HUDEP-2 (cell line): Measurements from ENCODE around the gene CAPN7.

ENCODE experiments used
- DNase-seq, 76 experiments: peaks; one replicate each; lab custom pipeline; 2025; ENCODE audit not compliant: unreplicated experiment in 76 of 76; lab: John Stamatoyannopoulos, UW

CAPN7 gene

DNA sequence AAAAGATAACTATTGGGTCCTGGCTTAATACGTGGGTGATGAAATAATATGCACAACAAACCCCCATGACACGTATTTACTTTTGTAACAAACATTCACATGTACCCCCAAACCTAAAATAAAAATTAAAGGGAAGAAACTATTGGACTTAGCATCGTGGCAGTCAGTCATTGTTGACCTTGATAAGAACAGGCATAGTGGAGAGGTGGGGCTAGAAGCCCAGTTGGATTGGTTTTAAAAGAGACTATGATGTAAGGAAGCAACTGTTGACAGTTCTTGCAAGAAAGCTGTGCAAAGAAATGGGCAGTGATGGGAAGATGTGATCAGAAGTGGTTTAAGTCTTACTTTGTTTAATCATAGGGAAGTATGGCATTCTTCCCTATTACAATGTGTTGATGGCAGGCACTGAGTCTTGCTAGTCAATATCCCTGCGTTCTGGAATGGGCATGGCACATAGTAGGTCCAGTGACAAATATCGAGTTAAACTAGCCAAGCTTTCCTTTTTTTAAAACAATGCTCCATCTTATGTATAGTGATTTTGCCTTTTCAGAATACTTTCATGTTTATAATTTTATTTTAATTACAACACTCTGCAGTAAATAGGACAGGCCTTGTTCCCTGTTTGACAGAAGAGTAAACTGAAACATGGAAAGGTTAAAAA is 37.9 kb downstream of the CAPN7 start:
- no peak for DNase-seq

DNA sequence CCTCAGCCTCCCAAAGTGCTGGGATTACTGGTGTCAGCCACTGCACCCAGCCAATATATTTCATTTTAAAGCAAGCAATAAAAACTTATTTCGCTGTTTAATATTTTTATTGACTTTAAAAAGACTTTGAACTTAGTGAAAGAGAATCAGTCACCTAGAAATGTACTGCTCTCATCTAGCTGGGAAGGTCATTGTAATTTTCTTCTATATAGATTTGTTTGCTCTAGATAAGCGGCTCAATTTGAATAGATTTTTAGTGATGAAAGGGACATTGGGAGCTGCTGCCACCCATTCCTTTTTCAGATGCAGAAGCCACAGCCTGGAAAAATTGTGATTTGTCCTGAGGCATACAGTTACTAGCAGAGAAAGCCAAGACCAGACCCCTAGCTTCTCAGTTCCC is 40.1 kb downstream of the CAPN7 start:
- no peak for DNase-seq

DNA sequence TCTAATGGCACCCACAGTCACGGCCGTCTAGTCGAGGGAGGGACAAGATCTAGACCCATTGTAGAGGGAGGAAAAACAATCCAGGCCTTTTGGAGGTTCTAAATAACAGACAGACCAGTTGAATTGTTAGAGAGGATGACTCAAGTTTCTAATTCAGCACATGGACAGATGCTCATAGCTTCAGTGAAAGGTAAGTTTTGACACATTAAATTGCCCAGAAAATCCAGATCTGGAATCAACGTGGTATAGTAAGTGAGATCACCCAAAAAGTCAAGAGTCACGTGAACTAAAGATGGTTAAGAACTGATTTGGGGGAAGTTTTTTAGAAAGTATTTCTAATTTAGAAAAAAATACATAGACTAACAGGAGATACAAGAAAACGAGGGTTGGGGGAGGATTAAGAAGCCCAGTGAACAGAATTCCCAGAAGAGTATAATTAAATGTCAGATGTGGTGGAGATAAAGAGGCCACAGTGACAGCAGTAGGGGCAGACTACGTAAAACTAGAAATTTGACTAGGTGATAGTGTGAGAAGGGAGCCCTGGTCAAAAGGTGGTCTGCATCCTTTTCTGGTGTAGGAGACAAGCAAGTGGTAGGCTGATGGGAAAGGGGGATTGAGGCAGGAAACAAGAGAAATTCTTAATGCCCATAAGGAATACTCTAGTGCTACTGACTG is 47.1 kb downstream of the CAPN7 start:
- no peak for DNase-seq

DNA sequence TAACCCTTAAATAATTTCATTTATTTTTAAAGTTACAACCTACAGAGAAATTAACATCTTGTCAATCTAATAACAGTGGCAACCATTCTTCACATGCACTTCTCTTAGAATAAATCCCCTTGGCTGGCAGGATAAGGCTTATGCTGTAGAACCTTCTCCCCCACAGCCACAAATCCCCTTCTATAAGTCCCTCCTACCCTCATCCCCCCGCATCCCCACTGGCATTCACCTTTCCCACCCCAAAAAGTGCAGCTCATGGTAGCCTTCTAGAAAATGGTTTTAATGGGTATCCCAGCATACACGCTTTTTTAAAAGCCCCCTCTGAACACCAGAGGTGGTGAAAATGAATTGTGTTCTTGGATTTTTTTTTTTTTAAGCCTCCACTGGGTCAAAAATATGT is 49.2 kb downstream of the CAPN7 start:
- DNase-seq: no peak

DNA sequence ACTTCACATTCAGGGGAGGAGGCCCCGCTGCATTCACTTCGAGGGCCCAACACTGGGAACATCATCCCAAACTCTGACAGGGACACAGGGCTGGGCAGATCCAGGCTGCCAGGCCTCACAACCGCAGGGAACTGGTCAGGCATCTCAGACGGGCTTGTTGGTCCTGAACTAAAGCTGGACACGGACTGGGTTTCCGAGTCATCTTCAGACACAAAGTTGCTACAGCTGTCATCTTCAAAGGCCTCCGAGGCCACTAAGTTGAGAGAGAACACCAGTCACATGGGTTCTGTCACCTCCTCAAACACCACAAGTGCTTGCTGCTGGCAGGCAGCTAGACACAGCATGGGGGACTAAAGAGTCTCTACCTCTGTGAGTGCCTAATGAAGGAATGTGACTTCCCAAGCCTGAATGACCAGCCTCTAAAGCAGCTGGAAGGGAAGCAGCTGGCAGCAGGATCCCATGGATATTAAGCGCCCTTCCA is 50.9 kb downstream of the CAPN7 start:
- DNase-seq: no peak

DNA sequence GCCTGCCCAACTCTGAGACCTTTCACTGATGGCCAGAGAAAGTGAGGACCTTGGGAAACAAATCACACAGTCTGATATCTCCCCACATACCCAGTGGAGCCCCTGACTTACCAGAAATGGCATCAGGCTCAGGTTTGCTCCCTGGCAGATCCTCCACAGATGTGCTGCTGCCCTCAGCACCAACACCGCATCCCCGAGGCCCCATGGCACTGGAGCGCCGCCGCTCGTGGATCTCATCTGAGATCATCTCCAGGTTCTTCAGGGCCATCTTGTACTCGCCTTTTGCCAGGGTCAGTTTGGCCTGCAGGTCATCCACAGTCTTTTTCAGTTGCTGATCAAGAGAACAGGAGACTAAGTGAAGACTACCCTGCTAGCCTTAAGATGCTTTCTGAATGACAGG is 52.7 kb downstream of the CAPN7 start:
- DNase-seq: no peak

DNA sequence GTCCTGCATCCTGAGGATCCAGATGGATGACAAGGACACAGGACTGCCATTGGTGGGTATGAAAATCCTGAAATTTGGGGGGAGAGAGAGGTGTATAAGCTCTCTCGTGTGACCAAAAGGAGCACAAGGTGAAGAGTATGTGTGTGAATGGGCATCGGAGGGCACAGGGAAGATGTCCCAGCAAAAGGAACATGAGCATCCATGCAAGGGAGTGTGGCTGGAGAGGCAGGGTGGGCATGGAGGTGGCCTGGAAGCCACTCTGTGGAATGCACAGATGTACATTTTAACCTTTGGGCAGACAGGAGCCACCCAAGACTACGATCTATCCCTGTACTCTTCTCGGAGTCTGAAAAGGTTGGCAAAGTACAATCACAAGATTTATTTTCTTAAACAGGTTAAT is 54.5 kb downstream of the CAPN7 start:
- no peak for DNase-seq

DNA sequence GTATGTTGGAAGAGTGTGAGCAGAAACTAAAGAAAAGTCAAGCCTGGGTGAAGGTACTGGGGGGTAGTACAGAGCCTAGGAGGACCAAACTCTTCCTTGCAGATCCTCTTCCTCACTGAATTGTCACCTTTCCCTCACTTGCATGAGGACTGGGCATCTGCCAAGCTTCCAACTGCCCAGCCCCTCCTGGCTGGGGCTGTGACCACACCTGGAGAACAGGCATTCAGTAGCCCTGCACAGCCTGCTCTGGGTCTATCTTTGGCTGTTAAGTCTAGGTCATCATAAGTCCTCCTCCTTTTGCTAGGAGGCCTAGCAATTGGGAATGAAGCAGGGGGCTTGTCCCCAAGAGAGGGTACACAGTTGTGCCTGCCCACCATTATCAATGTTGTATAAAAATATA is 55.2 kb downstream of the CAPN7 start:
- no peak for DNase-seq

DNA sequence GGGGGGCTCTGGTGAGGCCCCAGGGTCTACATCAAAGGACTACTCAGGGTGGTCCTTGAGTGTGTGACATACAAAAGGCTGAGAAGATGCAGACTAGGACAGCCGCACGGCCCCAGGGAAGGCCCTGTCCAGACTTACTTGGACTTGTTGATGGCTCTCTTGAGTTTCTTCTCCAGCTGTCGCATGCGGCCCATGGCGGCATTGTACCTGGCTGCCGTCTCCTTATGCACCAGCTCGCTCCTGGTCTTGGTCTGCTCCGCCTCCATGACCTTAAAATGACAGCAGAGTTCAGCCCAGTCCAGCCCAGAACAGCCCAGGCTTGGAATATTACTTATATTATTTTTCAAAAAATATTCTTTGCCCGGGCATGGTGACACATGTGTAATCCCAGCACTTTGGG is 56.0 kb downstream of the CAPN7 start:
- no peak for DNase-seq

DNA sequence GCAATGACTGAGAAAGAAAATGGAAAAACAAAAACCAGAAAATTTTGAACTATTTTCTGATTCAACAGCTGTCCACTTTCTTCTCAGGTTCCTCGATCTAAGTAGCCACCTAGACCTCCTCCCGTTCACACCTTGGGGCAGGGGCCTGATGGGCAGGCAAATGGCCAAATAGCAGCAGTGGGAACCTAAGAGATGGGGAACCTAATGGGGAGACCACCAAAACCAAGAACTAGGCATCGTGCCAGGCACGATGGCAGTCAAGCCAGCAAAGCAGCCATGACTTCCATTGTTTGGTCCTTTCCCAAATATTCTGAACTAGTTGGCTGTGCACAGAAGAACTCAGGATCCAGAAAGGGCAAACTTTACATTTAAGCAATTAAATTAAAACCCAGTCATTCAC is 57.1 kb downstream of the CAPN7 start:
- DNase-seq: no peak

DNA sequence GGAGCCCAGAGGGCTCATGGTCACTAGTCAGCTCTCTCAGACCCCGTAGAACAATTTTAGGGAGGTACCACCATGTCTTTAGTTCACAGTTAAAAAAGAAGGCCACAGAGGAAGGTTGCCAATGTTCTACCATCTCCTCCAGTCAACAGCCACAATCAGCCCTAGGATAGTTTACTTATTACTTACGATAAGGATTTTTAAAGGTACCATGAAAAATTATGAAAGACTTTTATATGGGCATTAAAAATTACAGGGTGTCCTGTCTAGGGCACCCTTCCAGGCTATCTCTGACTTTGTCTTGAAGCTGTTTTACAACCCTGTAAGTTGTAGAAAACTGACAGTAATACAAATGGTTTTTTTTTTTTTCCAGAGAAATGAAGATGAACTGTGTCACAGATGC is 57.9 kb downstream of the CAPN7 start:
- DNase-seq: no peak

DNA sequence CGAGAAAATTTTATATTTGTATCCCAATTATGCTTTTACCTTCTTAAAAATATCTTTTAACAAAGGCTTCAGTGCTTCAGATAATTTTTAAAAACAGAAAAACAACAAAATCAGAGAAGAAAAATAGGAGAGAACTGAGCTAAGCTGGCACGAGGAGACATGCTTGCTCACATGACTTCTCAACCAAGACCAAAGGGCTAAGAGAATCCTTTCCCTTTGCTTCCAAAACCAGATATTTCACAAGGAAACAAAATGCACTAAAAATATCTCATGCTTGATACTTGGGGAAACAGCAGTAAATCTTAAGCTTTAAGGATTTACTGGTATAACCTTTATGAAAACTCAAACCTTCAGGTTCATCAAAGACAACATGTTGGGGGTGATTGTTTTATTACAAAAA is 58.4 kb downstream of the CAPN7 start:
- DNase-seq: no peak

DNA sequence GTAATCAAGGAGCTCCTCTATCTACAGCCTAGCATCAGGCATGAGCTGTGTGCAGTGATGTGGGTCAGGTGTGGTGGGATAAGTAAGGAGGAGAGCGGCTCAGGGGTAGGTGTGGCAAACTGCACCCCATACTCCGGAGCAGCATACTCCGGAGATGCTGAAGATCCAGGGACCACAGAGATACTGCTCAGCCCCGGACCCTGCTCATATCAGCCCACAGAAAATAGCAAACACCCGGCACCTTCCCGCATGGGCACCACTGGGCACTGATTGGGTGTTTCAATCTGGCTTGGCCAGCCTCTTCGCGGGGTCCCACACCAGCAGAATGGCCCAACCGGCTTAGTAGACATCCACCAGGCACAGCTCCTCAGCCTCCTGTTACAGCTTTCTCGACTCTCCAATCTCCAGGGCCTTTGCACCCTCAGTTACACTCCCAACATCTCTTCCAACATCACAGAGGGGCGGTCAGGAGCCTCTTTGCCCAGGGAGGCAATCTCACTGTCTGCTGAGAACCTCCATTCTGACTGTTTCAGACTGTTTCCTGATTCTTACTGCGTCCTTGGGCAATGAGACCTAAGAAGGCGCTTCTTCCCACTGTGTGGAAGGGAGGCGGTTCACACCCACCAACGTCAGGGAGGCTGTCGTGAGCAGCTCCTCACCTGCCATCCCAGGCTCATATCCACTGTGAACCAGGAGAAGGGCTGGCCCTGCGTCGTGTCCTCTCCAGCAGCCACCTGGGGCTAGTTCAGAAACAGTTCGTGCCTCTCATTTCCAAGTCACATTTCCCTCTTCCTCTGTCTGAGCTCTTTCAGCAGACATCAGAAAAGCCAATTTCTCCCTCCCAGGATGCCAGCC is 59.8 kb downstream of the CAPN7 start:
- DNase-seq: no peak

DNA sequence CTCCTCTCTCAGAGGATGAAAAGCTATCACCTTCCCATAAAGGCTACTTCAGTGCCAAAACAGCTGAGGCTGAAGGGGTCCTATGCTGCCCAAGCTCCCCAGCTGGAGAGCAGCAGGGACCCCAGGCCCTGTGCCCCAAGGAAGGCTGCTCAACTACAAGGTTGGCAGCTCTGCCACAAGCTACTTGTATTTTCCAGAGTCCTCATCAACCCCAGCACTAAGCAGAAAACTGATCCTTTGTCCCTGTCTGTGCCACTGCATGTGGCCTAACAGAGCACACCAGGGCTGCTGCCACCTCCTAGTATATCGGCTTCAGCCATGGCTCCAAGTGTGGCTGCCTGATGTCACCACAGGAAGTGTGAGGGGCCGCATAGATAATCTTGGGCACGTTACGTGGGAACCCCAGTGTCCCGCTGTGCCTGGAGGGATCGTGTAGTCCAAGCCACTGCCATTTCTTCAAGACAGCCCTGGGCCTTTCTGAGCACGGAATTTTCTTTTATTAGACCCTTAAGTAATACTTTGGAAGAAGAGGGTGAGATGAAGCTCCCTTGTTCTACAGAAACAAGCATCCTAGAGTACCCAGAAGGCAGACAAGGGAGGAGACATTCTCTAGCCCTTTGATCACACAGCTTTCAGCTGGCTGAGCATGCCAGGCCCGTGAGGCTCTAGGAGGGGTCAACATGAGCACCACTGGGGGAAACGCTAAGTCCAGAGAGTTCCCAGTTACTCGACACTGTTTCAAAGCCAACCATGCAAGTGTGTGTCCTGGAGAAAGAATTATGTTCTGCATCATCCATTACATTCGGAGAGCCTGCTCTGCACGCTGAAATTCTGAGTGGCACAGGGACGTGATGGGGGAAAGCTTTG is 60.7 kb downstream of the CAPN7 start:
- DNase-seq: no peak

DNA sequence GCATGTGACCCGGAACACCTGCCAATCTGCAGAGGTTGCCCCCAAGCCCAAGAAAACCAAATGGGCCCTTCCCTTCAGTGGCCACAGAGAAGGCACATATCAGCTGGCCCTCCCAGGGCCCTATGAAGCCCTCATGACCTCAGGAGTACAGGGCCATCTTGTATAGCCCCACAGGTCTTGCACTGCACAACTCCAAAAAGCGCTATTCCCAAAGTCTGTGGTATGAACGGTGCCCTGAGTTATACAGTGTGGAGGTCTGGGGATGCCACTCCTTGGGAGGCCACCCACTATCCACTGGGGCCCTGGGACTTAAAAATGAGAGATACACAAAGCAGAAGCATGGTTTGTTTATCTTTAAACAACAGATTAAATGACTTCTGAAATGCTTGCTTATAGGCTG is 61.5 kb downstream of the CAPN7 start:
- DNase-seq: no peak

DNA sequence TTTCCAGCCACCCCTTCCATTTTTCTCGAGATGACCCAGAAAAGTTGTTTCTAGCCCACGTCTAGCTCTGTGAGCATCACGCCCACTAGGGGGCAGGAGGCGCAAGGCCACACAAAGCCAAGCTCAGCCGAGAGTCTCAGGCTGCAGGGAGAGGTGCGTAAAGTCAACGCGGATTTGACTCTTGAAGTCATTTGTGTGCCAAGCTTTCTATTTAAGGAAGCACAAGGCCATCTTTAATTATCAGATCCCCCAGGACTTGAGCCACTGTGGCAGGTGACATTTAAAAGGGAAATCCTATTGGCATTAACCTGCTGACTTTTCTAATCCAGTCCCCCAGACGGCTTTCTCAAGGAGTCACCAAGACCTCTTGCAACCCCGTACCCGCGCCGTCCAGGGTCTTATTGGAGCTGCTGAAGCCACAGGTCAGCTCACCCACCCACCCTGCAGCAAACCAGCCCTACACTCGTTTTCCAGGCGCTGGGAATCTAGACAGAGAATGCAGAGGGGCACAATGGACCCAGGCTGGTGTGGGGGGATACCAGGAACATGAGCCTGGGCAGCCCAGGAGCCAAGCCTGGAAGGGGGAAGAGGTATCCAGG is 62.1 kb downstream of the CAPN7 start:
- peak in 70 of 76 experiments; percentile 6 to 80 (median 56) for DNase-seq

DNA sequence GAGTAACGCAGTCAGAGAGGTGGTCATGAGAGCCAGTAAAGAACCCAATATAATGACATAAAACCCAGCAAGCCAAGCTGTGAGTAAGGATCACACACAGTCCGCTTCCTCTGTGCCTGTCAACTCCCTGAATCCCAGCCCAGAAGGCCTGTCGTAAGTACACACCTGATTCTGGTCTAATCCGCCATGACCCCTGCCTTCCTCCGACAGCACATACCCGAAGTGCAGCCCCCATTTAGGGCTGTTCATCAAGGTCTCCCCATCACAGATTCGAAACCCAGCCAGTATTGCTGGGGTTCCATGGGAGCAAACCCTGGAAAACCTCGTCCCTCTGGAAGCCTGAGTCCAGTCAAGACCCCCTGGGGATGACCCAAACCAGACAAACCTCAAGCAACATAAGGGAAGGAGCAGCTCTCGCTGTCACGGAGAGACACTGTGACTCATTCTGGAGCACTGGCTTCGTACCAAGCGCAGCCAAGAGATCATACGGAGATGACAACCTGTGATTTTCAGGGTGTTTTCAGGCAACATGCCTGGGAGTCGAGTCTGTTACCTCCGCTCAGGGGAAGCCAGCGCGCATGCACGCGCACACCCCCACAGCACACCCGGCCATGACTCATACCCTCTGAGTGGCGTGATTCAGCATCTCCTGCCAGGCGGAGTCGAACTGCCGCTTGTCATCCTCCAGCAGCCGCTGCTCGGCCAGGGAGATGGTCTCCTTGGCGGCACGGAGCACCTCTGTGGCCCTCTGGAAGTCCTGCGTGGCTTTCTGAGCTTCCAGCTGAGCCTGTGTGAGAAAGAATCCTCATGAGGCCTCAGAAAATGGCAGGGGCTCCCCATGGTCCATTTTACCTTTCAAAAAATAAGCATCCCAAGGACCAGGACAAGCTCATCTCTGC is 63.3 kb downstream of the CAPN7 start:
- DNase-seq: peak in 73 of 76 experiments; percentile 22 to 96 (median 85)

DNA sequence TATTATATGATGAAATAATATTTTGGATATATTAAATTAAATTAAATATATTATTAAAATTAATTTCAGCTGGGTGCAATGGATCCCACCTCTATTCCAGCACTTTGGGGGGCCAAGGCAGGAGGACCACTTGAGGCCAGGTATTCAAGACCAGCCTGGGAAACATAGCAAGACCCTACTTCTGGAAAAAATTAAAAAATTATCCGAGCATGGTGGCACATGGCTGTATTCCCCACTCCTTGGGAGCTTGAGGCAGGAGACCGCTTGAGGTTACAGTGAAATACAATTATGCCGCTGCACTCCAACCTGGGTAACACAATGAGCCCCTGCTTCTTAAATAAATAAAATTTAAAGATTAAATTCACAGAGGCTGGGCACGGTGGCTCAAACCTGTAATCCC is 65.0 kb downstream of the CAPN7 start:
- no peak for DNase-seq

DNA sequence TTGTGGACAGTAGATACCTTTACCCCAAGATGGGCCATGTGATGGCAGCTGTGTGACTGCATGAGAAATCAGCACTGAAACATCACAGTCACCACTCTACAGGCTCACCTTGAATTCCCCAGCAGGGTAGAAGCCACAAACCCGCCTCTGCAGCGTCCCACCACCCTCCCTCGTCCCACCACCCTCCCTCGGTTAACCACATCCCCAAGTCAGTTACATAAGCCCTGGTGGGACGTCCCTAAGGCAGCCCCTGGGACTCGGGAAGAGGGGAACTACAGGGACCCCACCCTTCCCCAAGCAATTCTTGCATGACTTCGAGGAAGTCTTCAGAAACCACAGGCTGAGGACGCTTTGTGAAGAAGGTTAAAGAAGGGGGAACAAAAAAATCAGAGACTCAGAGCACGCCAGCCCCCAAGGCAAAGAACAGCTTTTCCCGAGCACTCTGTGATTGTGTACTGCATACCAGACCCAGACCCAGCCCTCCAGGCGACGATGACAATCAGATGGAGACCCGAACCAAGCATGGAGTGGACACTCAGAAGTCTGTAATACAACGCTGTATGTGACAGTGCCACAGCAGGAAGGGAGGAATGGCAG is 65.8 kb downstream of the CAPN7 start:
- peak in 1 of 76 experiments; percentile 18 for DNase-seq
